ENCODE measurements around the gene SLC9A2. TPM values are rescaled to one million over a fixed set of nuclear protein-coding genes. Genes with fewer than 3 reads are reported as not detected.

SLC9A2 gene
- total and polyA plus RNA-seq, 8 donors = 0.10 to 0.58 (median 0.29) TPM

GRCh38 chr2:102592601-102593000 lies 26.8 kb upstream of the SLC9A2 start:
- ATAC-seq = peak; percentile 80

GRCh38 chr2:102593516-102593915 lies 25.8 kb upstream of the SLC9A2 start:
- Histone ChIP-seq H3K9me3 (no peaks in the 10 kb centered on the region), H3K4me1 (no peaks in the 10 kb centered on the region), H3K4me3 (no peak overlapping the region), H3K27me3 (peaks cover 0 to 9% of the 10 kb centered on the region in 2 donors), H3K36me3 (no peaks in the 10 kb centered on the region), H3K27ac (no peak overlapping the region)
- intact Hi-C loops (cut with DNase I) = no loop called here
- ATAC-seq (no peak), DNase-seq (no peak)
- TF ChIP-seq CTCF (IDR thresholded peaks at IDR 0.05) = no peak

More at GRCh38 chr2:102592601-102593000, 26.8 kb upstream of the SLC9A2 start:
- no peak overlapping the region for H3K4me3 ChIP-seq
- intact Hi-C loops (cut with DNase I) = no loop called here
- H3K4me1 ChIP-seq = no peaks in the 10 kb centered on the region
- no peaks in the 10 kb centered on the region for H3K9me3 ChIP-seq
- H3K27me3 ChIP-seq = peaks cover 0 to 9% of the 10 kb centered on the region in 2 donors
- no peak overlapping the region for H3K27ac ChIP-seq
- peak; percentile 27 to 45 for TF ChIP-seq CTCF (IDR thresholded peaks at IDR 0.05)
- no peak for DNase-seq
- H3K36me3 ChIP-seq = no peaks in the 10 kb centered on the region

- DNase-seq = no peak
- Histone ChIP-seq H3K36me3 (no peaks in the 10 kb centered on the region), H3K9me3 (no peaks in the 10 kb centered on the region), H3K27me3 (peaks cover 0 to 6% of the 10 kb centered on the region in 2 donors), H3K4me1 (no peaks in the 10 kb centered on the region), H3K27ac (no peak overlapping the region), H3K4me3 (no peak overlapping the region)
- no peak for TF ChIP-seq CTCF (IDR thresholded peaks at IDR 0.05)
- ATAC-seq = no peak
- intact Hi-C loops (cut with DNase I) = no loop called here
Observed at GRCh38 chr2:102594445-102595016, 24.8 kb upstream of the SLC9A2 start.

- intact Hi-C loops (cut with DNase I) = no loop called here
- Histone ChIP-seq H3K4me3 (no peak overlapping the region), H3K27me3 (no peaks in the 10 kb centered on the region), H3K36me3 (no peaks in the 10 kb centered on the region), H3K27ac (no peak overlapping the region), H3K9me3 (no peaks in the 10 kb centered on the region), H3K4me1 (no peaks in the 10 kb centered on the region)
- ATAC-seq (no peak), DNase-seq (no peak)
- no peak for TF ChIP-seq CTCF (IDR thresholded peaks at IDR 0.05)
Observed at GRCh38 chr2:102597788-102598187, 21.6 kb upstream of the SLC9A2 start.

- intact Hi-C loops (cut with DNase I) = no loop called here
- Histone ChIP-seq H3K36me3 (no peaks in the 10 kb centered on the region), H3K9me3 (no peaks in the 10 kb centered on the region), H3K4me1 (peaks cover 0 to 6% of the 10 kb centered on the region in 2 donors), H3K4me3 (no peak overlapping the region), H3K27ac (no peak overlapping the region), H3K27me3 (no peaks in the 10 kb centered on the region)
- DNase-seq (no peak), ATAC-seq (no peak)
- TF ChIP-seq CTCF (IDR thresholded peaks at IDR 0.05) = no peak
Observed at GRCh38 chr2:102599486-102599885, 19.9 kb upstream of the SLC9A2 start.

Measured in left lung (tissue), 10 donors.